TTC549 (cell line): Measurements from ENCODE around the gene CACNA1I.

ENCODE experiments used
- FAIRE-seq: peaks from 2 replicates; lab custom pipeline; 2012; peaks lifted over from hg19 to GRCh38; lab: Jason Lieb, UNC

Gene CACNA1I

GRCh38 chr22:39625569-39626537, 55.3 kb downstream of the CACNA1I start:
- FAIRE-seq, result no peak

GRCh38 chr22:39627208-39627607, 56.7 kb downstream of the CACNA1I start:
- no peak for FAIRE-seq

- FAIRE-seq, result no peak
Observed at GRCh38 chr22:39627865-39628562, 57.5 kb downstream of the CACNA1I start.

- FAIRE-seq, result no peak
Observed at GRCh38 chr22:39628563-39629080, 58.1 kb downstream of the CACNA1I start.

GRCh38 chr22:39629851-39630250, 59.3 kb downstream of the CACNA1I start:
- no peak for FAIRE-seq

DNA sequence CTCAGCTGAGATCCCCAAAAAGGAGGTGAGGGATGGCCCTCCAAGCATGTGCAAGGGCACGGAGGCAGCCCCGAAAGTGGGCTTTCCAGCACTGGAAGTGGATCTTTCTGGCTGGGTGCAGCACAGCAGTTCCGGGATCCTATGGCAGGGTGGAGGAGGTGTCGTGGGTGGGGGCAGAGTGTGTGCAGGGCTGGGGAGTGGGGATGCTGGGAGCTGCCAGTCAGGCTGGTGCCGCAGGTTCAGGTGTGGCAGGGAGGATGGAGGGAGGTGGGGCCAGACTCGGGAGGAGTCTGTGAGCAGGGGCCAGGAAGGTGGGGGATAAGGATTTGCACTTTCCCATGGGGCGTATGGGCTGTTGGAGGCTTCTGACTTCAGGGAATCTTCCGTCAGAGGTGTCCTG, 60.2 kb downstream of the CACNA1I start:
- FAIRE-seq, result no peak

GRCh38 chr22:39631381-39632286, 61.1 kb downstream of the CACNA1I start:
- no peak for FAIRE-seq

DNA sequence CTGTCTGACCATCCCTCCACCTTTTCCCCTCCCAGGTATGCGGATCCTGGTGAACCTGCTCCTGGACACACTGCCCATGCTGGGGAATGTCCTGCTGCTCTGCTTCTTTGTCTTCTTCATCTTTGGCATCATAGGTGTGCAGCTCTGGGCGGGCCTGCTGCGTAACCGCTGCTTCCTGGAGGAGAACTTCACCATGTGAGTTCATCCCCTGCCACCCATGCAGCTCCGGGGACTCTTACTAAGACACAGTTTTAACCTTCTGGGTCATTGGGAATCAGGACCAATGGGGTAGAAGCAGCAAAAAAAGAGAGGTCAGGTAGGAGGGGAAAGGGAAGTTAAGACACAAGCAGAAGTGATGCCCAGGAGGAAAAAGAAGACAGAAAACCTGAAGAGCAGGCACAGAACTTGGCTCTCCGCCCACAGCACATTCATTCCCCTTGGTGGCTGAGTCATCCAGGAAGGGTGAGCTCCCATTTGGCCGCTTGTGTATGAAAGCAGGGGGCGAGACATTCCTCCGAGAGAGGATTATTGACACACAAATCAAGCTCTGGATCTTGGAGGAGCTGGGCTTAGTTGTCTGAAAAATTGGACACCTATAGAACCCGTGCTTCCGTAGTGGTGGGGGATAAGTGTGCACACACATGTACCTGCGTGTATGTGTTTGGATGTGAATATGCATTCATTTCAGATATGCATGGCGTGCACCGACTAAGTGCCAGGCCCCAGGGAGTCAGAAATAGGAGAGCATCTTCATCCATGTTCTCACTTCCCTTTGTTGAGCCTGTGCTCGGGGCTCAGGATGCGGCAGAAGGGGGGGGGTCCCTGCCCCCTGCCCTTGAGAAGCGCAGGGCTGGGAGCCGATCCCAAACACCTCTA, 64.2 kb downstream of the CACNA1I start:
- no peak for FAIRE-seq

DNA sequence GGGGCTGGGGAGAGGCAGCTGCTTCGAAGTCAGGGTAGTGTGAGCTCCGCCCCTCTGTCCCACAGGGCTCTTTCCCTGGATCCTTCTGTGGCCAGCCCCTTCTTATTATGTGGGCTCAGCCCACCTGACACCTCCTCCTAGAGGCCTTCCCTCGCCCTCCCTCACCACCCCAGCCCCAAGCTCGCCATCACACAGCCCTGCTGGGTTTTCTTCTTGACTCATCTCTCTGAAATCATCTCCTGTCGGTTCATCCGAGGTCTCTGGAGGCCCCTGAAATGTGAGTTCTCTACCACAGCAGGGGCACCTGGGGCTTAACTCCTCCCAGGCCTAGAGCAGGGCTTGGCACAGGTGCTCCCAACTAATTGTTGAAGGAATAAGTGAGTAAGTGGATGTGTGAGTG, 65.2 kb downstream of the CACNA1I start:
- no peak for FAIRE-seq

DNA sequence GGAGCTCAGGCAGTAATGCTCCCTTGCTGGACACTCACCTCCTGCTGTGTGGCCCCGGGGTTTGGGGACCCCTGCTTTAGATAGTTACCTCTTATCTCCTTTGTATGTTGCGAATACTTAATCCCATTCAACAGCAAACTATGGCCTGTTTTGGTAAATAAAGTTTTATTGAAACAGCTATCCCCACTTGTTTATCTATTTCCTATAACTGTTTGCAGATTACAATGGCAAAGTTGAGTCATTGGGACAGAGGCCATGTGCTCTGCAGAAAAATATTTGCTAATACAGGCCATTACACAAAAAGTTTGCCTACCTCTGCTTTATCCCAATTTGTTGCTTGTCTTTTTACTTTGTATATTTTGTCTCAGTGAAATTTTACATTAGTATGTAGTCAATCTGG, 68.4 kb downstream of the CACNA1I start:
- FAIRE-seq, result no peak

- FAIRE-seq, result no peak
Observed at GRCh38 chr22:39641660-39642310, 71.2 kb downstream of the CACNA1I start.

DNA sequence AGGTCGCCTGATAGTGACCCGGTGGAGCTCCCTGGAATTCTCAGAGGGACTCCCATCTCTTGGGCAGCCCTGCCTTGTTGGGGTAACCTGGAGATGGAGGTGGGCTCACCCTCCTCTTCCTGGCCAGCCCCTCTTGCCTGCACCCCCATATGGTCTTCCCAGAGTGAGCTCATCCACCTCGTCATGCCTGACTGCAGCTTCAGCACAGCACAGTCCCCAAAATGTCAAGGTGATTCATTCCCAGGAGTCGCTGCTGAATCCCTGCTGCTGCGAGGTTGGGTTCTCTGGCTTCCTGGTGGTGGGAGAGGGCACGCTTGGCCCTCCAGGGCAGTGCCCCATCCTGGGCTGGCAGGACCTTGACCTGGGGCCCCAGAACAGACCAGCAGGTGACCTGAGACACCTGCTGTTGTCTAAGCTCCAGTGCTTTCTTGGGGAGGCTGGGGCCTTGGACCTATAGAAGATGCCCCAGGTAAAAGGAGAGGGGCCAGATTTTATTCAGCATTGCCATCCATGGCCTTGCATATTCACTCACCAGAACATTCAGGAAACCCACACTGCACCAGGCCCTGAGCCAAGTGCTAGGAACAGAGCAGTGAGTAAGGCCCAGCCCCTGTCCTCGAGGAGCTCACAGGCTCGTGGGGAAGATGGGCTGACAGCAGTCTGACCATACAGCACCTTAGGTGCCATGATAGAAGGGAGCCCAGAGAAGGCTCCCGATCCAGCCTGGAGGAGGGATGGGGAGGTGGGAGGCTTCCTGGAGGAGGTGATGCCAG, 72.9 kb downstream of the CACNA1I start:
- FAIRE-seq, result no peak

GRCh38 chr22:39645532-39645931, 75.0 kb downstream of the CACNA1I start:
- no peak for FAIRE-seq

GRCh38 chr22:39646398-39647063, 76.0 kb downstream of the CACNA1I start:
- FAIRE-seq, result no peak

DNA sequence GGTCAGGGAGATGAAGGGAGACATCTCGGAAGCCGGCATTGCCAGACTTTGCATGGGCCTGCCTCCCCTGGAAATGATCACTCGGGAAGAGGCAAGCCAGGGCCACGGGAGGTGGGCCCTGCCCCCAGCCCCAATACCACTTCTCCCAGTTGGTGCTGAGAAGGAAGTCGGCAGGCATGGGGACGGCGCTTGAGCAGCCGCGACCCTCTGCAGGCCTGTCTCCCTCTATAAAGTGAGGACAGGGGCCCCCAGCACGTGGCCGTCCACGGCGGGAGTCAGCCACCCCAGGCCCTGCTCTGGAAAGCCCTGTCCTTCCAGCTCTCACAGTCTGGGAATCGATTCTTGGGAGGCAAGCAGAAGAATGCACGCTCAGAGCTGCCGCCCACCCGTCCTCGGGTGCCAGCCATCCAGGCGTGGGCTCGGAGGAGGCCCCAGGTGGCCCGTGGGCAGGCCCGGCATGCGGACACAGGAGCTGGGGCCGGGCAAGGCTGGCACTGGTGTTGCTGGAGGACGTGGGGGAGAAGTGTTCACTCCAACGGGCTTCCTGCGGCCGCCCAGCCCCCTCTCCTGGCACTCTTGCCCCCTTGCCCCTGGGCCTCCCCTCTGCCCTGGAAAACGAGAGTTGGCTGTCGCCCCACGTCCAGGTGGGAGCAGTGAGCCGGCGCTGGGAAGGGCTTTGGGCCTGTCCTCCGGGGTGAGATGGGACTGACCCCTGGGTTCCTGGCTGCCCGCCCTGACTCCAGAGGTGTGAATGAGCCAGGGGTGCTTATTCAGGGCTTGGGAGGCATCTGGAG, 77.5 kb downstream of the CACNA1I start:
- no peak for FAIRE-seq

DNA sequence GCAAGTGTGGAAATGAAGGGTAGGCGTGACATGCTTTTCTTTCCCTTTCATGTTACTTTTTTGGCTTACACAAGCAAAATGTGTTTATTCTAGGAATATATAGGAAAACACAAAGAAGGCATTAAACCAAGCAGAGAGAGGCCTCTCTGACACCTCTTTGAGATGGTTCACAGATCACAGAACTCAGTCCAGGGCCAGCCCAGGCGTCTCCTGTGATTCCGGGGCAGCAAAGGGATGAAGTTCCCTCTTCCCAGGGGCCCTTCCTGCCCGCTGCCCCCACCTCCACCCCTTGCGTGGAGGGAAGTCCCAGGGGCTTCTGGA, 78.0 kb downstream of the CACNA1I start:
- FAIRE-seq, result no peak

GRCh38 chr22:39649500-39650089, 79.0 kb downstream of the CACNA1I start:
- no peak for FAIRE-seq
